Islet of Langerhans (tissue), 1 donor: ENCODE data around the gene SPRTN.

ENCODE experiments used
- FAIRE-seq: peaks from one replicate; lab custom pipeline; 2011; peaks lifted over from hg19 to GRCh38; lab: Jason Lieb, UNC

The SPRTN gene

GRCh38 chr1:231376875-231377549 lies 38.9 kb downstream of the SPRTN start:
- no peak for FAIRE-seq

GRCh38 chr1:231381729-231382128 lies 43.6 kb downstream of the SPRTN start:
- FAIRE-seq: no peak

- no peak for FAIRE-seq
Observed at GRCh38 chr1:231382426-231382825, 44.3 kb downstream of the SPRTN start.

- FAIRE-seq: no peak
Observed at GRCh38 chr1:231383159-231383860, 45.2 kb downstream of the SPRTN start.

GRCh38 chr1:231384696-231385415 lies 46.8 kb downstream of the SPRTN start:
- no peak for FAIRE-seq

- FAIRE-seq: no peak
Observed at GRCh38 chr1:231385416-231385748, 47.3 kb downstream of the SPRTN start.

- no peak for FAIRE-seq
Observed at GRCh38 chr1:231386466-231386865, 48.4 kb downstream of the SPRTN start.

GRCh38 chr1:231387770-231388669 lies 49.9 kb downstream of the SPRTN start:
- FAIRE-seq: no peak

- FAIRE-seq: no peak
Observed at GRCh38 chr1:231390071-231390470, 52.0 kb downstream of the SPRTN start.

GRCh38 chr1:231392389-231393131 lies 54.5 kb downstream of the SPRTN start:
- no peak for FAIRE-seq

- FAIRE-seq: peak; percentile 81
Observed at GRCh38 chr1:231393668-231394067, 55.6 kb downstream of the SPRTN start.

GRCh38 chr1:231395076-231395997 lies 57.2 kb downstream of the SPRTN start:
- FAIRE-seq: no peak

- FAIRE-seq: no peak
Observed at GRCh38 chr1:231395998-231396390, 57.9 kb downstream of the SPRTN start.

- no peak for FAIRE-seq
Observed at GRCh38 chr1:231396643-231397042, 58.5 kb downstream of the SPRTN start.

GRCh38 chr1:231397886-231398671 lies 60.0 kb downstream of the SPRTN start:
- no peak for FAIRE-seq

GRCh38 chr1:231401478-231401877 lies 63.4 kb downstream of the SPRTN start:
- no peak for FAIRE-seq

- no peak for FAIRE-seq
Observed at GRCh38 chr1:231404318-231404717, 66.2 kb downstream of the SPRTN start.
